OCI-LY3 (cell line): ENCODE measurements around the gene SULT6B1.
"Not testable (repeated sequence)": the region's sequence is repeated elsewhere in the genome, so short reads cannot be mapped to it uniquely, and the experiment has no call there.

Experiments used
- H2AFZ ChIP-seq: fragments of 200-600, 300-600 bp; shearing (Covaris generic); 2 replicates; pipeline ENCODE4 v1.6.0; 2014; ENCODE audit warnings: antibody characterized with exemption, low read depth, low read length
- H3K27ac ChIP-seq: fragments of 200-600, 300-600 bp; sonication (generic); 2 replicates; pipeline ENCODE4 v1.5.1; 2014; ENCODE audit warnings: mild to moderate bottlenecking, low read length, moderate library complexity, mixed read lengths
- H3K27me3 ChIP-seq: fragments of 200-600, 300-600 bp; sonication (generic); 2 replicates; pipeline ENCODE4 v1.6.1; 2014; ENCODE audit warnings: low read depth, low read length, mixed read lengths
- H3K36me3 ChIP-seq: fragments of 200-600, 300-600 bp; sonication (generic); replicated peaks from 2 replicates; pipeline ENCODE3; 2014; ENCODE audit warnings: low read depth, low read length, mixed read lengths
- H3K4me1 ChIP-seq: fragments of 300-600, 200-600 bp; sonication (generic); 2 replicates; pipeline ENCODE4 v1.6.1; 2014; ENCODE audit warnings: low read length, mixed read lengths
- H3K4me2 ChIP-seq: fragments of 200-600, 300-600 bp; sonication (generic); 2 replicates; pipeline ENCODE4 v1.6.1; 2014; ENCODE audit warnings: low read length, mixed read lengths
- H3K4me3 ChIP-seq: fragments of 300-600, 200-600 bp; sonication (generic); 2 replicates; pipeline ENCODE4 v1.5.1; 2014; ENCODE audit warnings: antibody characterized with exemption, mild to moderate bottlenecking, low read length, moderate library complexity
- H3K79me2 ChIP-seq: fragments of 300-600, 200-600 bp; shearing (Covaris generic); 2 replicates; pipeline ENCODE4 v1.6.1; 2014; ENCODE audit warnings: mild to moderate bottlenecking, low read length, mixed read lengths
- H3K9ac ChIP-seq: fragments of 300-600, 200-600 bp; shearing (Covaris generic); 2 replicates; pipeline ENCODE4 v1.6.0; 2014; ENCODE audit warnings: mild to moderate bottlenecking, low read length, moderate library complexity
- H3K9me3 ChIP-seq: fragments of 200-600, 300-600 bp; shearing (Covaris generic); 2 replicates; pipeline ENCODE4 v1.6.1; 2014; ENCODE audit warnings: low read length, mixed read lengths; ENCODE audit not compliant: insufficient read depth
- H4K20me1 ChIP-seq: fragments of 200-600, 300-600 bp; sonication (generic); 2 replicates; pipeline ENCODE4 v1.6.1; 2016; ENCODE audit warnings: low read length, mixed read lengths; ENCODE audit not compliant: insufficient read depth
- EZH2phosphoT487 ChIP-seq: fragments of 200-600 bp; shearing (Covaris generic); IDR thresholded peaks from 2 replicates; pipeline ENCODE4 v1.6.1; 2018; ENCODE audit warnings: antibody characterized with exemption, mixed run types, low read depth
- TF ChIP-seq, protein P1 (sequence below): fragments of 200-600, 300-600 bp; sonication (generic); IDR thresholded peaks from 2 replicates; pipeline ENCODE4 v1.5.1; 2014; ENCODE audit warnings: antibody characterized with exemption, low read length, low read depth

SULT6B1 gene

DNA sequence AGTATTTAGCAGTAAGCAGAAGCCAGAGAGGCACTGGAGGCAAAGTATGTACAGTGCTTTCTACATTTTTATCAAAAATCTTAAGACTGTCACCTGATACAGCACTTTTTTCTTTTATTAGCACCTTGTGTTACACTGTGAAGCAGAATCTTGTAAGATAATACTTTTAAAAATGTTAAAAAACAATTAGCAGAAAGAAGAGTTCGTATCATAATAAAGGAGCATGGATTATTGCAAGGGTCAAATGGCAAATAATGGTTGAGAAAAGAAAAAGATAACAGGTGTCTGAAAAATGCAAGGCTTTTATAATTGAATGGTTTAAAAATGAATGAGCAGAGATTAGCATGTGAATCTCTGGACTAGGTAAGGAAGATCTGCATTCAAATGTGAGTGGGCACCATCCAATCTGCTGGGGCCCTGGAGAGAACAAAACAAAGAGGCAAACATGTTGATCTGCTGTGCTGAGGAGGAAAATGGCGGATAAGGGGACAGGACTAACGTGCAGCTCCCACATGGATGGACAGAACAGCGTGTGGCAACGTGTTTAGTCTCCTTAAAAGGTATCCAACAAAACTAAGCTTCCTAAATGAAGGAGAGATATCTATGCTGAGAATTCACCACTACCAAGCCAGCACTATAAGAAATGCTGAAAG is 17.3 kb upstream of the SULT6B1 start:
- H3K9ac ChIP-seq: no peak overlapping the region
- no peak overlapping the region for H2AFZ ChIP-seq
- TF ChIP-seq, protein P1, sequence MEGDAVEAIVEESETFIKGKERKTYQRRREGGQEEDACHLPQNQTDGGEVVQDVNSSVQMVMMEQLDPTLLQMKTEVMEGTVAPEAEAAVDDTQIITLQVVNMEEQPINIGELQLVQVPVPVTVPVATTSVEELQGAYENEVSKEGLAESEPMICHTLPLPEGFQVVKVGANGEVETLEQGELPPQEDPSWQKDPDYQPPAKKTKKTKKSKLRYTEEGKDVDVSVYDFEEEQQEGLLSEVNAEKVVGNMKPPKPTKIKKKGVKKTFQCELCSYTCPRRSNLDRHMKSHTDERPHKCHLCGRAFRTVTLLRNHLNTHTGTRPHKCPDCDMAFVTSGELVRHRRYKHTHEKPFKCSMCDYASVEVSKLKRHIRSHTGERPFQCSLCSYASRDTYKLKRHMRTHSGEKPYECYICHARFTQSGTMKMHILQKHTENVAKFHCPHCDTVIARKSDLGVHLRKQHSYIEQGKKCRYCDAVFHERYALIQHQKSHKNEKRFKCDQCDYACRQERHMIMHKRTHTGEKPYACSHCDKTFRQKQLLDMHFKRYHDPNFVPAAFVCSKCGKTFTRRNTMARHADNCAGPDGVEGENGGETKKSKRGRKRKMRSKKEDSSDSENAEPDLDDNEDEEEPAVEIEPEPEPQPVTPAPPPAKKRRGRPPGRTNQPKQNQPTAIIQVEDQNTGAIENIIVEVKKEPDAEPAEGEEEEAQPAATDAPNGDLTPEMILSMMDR: no peak
- TF ChIP-seq EZH2phosphoT487: no peak
- H3K27ac ChIP-seq: no peak overlapping the region
- H3K4me1 ChIP-seq: no peaks in the 10 kb centered on the region
- H3K27me3 ChIP-seq: no peaks in the 10 kb centered on the region
- H3K36me3 ChIP-seq: peaks cover 81% of the 10 kb centered on the region
- H3K79me2 ChIP-seq: peaks cover 53% of the 10 kb centered on the region
- peaks cover 6% of the 10 kb centered on the region; the same call in 1 of the 2 replicates for H3K9me3 ChIP-seq
- H3K4me3 ChIP-seq: no peak overlapping the region
- peaks cover 10% of the 10 kb centered on the region for H4K20me1 ChIP-seq
- H3K4me2 ChIP-seq: no peak overlapping the region

DNA sequence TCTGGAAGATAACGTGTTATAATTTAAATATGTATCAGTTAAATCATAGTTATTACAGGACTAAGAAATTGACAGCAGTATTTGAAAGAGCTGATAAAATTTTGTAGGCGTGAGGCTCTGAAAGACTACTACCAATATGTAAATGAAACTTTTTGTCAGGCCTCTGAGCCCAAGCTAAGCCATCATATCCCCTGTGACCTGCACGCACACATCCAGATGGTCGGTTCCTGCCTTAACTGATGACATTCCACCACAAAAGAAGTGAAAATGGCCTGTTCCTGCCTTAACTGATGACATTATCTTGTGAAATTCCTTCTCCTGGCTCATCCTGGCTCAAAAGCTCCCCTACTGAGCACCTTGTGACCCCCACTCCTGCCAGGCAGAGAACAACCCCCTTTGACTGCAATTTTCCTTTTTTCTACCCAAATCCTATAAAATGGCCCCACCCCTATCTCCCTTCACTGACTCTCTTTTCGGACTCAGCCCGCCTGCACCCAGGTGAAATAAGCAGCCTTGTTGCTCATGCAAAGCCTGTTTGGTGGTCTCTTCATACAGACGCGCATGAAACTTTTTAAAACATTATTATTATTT is 16.7 kb upstream of the SULT6B1 start:
- H2AFZ ChIP-seq, H3K4me1 ChIP-seq, H3K27me3 ChIP-seq, H3K9me3 ChIP-seq, H3K9ac ChIP-seq, H3K4me2 ChIP-seq, H3K4me3 ChIP-seq, H3K27ac ChIP-seq: not testable (repeated sequence)
- Histone ChIP-seq H4K20me1 (peaks cover 10% of the 10 kb centered on the region), H3K36me3 (peaks cover 84% of the 10 kb centered on the region), H3K79me2 (peaks cover 59% of the 10 kb centered on the region)

DNA sequence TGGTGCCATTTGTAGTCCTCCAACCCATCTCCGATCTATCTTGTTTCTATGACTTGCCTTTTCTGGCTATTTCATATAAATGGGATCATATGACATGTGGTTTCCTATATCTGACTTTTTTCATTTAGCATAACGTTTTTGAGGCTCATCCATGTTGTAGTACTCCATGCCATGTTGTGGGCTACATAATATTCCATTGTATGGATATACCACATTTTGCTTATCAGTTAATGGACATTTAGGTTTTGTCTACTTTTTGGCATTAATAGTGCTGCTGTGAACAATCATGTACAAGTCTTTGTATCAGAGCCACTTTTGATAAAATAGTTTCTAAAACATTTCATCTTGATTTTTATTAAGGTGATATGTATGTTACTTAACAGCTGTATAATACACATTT is 15.2 kb upstream of the SULT6B1 start:
- Histone ChIP-seq H3K9ac (no peak overlapping the region), H3K27me3 (no peaks in the 10 kb centered on the region), H3K4me2 (no peak overlapping the region), H4K20me1 (peaks cover 14% of the 10 kb centered on the region), H3K36me3 (peaks cover 81% of the 10 kb centered on the region), H3K79me2 (peaks cover 59% of the 10 kb centered on the region), H3K4me3 (no peak overlapping the region), H3K4me1 (no peaks in the 10 kb centered on the region), H2AFZ (no peak overlapping the region), H3K9me3 (peaks cover 6% of the 10 kb centered on the region; the same call in 1 of the 2 replicates), H3K27ac (no peak overlapping the region)
- TF ChIP-seq, protein P1: no peak
- no peak for TF ChIP-seq EZH2phosphoT487

DNA sequence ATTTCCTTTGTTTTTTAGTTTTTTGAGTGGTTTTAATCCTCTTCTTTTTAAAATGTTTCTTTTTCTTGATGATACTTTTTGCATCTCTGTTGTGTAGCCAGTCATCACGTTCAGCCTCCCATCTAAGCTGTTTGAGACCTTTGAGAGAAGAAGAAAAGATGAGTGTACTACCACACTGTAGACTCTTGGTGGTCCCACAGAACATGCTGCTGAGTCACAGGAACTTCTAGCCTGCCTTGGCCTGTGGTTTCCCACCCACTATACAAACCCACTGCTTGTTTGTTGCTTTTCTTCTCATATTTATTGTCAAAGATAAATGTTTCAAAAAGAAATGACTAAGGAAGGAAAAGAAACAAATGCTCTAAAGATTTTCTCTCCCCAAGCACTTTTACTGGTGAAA is 13.3 kb upstream of the SULT6B1 start:
- peaks cover 7% of the 10 kb centered on the region; the same call in 1 of the 2 replicates for H4K20me1 ChIP-seq
- no peak overlapping the region for H3K4me3 ChIP-seq
- no peak for TF ChIP-seq EZH2phosphoT487
- TF ChIP-seq, protein P1: no peak
- no peak overlapping the region for H3K27ac ChIP-seq
- H3K27me3 ChIP-seq: no peaks in the 10 kb centered on the region
- no peak overlapping the region for H3K9ac ChIP-seq
- H3K36me3 ChIP-seq: peaks cover 66% of the 10 kb centered on the region
- H3K79me2 ChIP-seq: peaks cover 57% of the 10 kb centered on the region
- H3K4me1 ChIP-seq: peaks cover 7% of the 10 kb centered on the region
- peaks cover 6% of the 10 kb centered on the region; the same call in 1 of the 2 replicates for H3K9me3 ChIP-seq
- no peak overlapping the region for H3K4me2 ChIP-seq
- no peak overlapping the region for H2AFZ ChIP-seq
